Psoas muscle (tissue), 8 donors: ENCODE measurements around the gene ERVV-1. TPM values are rescaled to one million over a fixed set of nuclear protein-coding genes. Genes with fewer than 3 reads are reported as not detected.
"Not testable (repeated sequence)": the region's sequence is repeated elsewhere in the genome, so short reads cannot be mapped to it uniquely, and the experiment has no call there.

Experiments used
- ATAC-seq, 4 donors: fragments of 200-7000 bp; cut with Tn5 transposase; one replicate each; pipeline ENCODE4 v1.9.1; 2020; ENCODE audit warnings: moderate library complexity in 3 of 4, mild to moderate bottlenecking in 2 of 4
- DNase-seq, 2 donors: peaks; one replicate each; pipeline ENCODE4 v3.0.0-alpha.2; 2020
- H3K27ac ChIP-seq: fragments of 200-600 bp; one replicate; pipeline ENCODE4 v1.8.0; 2022
- H3K27me3 ChIP-seq, 3 donors: fragments of 200-600 bp in 1 of 3; one replicate each; pipeline versions ENCODE4 v1.6.1 to v1.8.0; 2013 to 2022; ENCODE audit warnings: low read length in 2 of 3, mild to moderate bottlenecking in 2 of 3, moderate library complexity in 1 of 3; ENCODE audit not compliant: insufficient read depth in 3 of 3
- H3K36me3 ChIP-seq, 2 donors: fragments of 200-600 bp in 1 of 2; one replicate each; pipeline versions ENCODE4 v1.6.1 to v1.8.0; 2013 to 2022; ENCODE audit warnings: low read depth in 1 of 2, mild to moderate bottlenecking in 1 of 2, moderate library complexity in 1 of 2; ENCODE audit not compliant: insufficient read depth in 1 of 2
- H3K4me1 ChIP-seq: fragments of 200-600 bp; one replicate; pipeline ENCODE4 v1.8.0; 2022
- H3K4me3 ChIP-seq: fragments of 200-600 bp; one replicate; pipeline ENCODE4 v1.8.0; 2022; ENCODE audit warnings: mild to moderate bottlenecking
- H3K9me3 ChIP-seq: fragments of 200-600 bp; one replicate; pipeline ENCODE4 v1.8.0; 2022
- CTCF ChIP-seq: fragments of 200-600 bp; IDR thresholded peaks from one replicate; pipeline ENCODE4 v1.8.0; 2022; ENCODE audit warnings: antibody characterized with exemption
- WGBS, 3 donors: extraction: QIAGEN DNeasy Blood & Tissue Kit; methylation state at CpG; one replicate each; pipeline versions ENCODE4 v1.1.6 to v1.1.7; 2013; 5-methylcytosine and 5-hydroxymethylcytosine counted together
- intact Hi-C, 2 donors: fragments of 100-400 bp; cut with DNase I; formaldehyde crosslinking; loops; one replicate each; pipeline versions ENCODE4 v1.11.0 to v1.14.2; 2022
- long read RNA-seq, 2 donors: library from polyadenylated mRNA; unstranded; transcript quantifications; one replicate each; pipeline ENCODE4 v2.0.0, GENCODE V29; 2021
- polyA plus RNA-seq, 3 donors: library from polyadenylated mRNA; stranded (reverse); fragments of 200-250 nt; gene quantifications; one replicate each; pipeline ENCODE4 v1.2.3, GENCODE V29; 2013
- total RNA-seq, 4 donors: library from RNA; stranded (reverse); fragmentation: NEBNext Ultra II Directional in 2 of 4; extraction: Animal tissue kit (Norgen Biotek cat#: 25700) in 2 of 4; gene quantifications; one replicate each; pipeline versions ENCODE4 v1.2.1 to v1.2.4, GENCODE V29; 2021 to 2023
- donor health status: healthy with polysubstance abuse.
- donor health status: DM: no; HTN: no; CAD: no; lungs with moderate emphysema.
- donor health status: Bipolar disorder and iron deficiency.
- donor health status: healthy.
- donor health status: DM: yes; HTN: yes; CAD: no.
- donor health status: DM: no; HTN: no; CAD: no.
- donor health status: DM: no; HTN: no; CAD: no.
- donor health status: DM: yes; HTN: yes; CAD: no.

Gene ERVV-1
- not detected for total RNA-seq
- under 1 TPM; 0.01 to 0.08 (median 0.03) TPM for polyA plus RNA-seq
- long read RNA-seq, donor 1, result 0 reads
- long read RNA-seq, donor 2, result 0 reads

GRCh38 chr19:53013621-53014020 lies at the start of gene ERVV-1:
ERVV-1 (plus strand) TSS chr19:53013921; CDS start chr19:53014091, 170 bp downstream.
- intact Hi-C loops, result loop anchor here in 1 of 2 donors (2.0 kb wide), 1 partner anchor 33 kb away; no protein-coding TSS in a partner anchor

GRCh38 chr19:52967772-52968171 lies 45.9 kb upstream of the ERVV-1 start:
- DNase-seq, result no peak
- TF ChIP-seq CTCF, result no peak
- intact Hi-C loops, result no loop called here
- Histone ChIP-seq H3K27ac (no peak overlapping the region), H3K4me3 (no peak overlapping the region), H3K36me3 (peaks cover 0 to 12% of the 10 kb centered on the region in 2 donors), H3K4me1 (peaks cover 4% of the 10 kb centered on the region), H3K27me3 (no peaks in the 10 kb centered on the region), H3K9me3 (peaks cover 21% of the 10 kb centered on the region)
- WGBS, 3 donors, result 92 to 98% (median 93%) methylated on average over 2 of the region's 2 CpGs
- no peak for ATAC-seq

More at GRCh38 chr19:53013621-53014020, at the start of gene ERVV-1:
- H3K36me3 ChIP-seq, result no peaks in the 10 kb centered on the region
- H3K4me3 ChIP-seq, result no peak within 1 kb of the TSS
- no peaks in the 10 kb centered on the region for H3K4me1 ChIP-seq
- TF ChIP-seq CTCF, result no peak
- H3K27ac ChIP-seq, result no peak within 1 kb of the TSS
- ATAC-seq (no peak), DNase-seq (no peak)
- no peaks in the 10 kb centered on the region for H3K27me3 ChIP-seq
- H3K9me3 ChIP-seq, result peaks cover 5% of the 10 kb centered on the region
- 87 to 90% (median 90%) methylated on average over 7 of the region's 7 CpGs for WGBS, 3 donors

GRCh38 chr19:52981329-52981728 lies 32.4 kb upstream of the ERVV-1 start:
- DNase-seq (no peak), ATAC-seq (no peak)
- H3K4me3 ChIP-seq, result no peak overlapping the region
- peaks cover 2 to 6% of the 10 kb centered on the region in 2 donors for H3K36me3 ChIP-seq
- 39 to 49% (median 44%) methylated on average over 4 of the region's 4 CpGs for WGBS, 3 donors
- no peaks in the 10 kb centered on the region for H3K4me1 ChIP-seq
- no peak for TF ChIP-seq CTCF
- H3K27ac ChIP-seq, result no peak overlapping the region
- no peaks in the 10 kb centered on the region for H3K9me3 ChIP-seq
- H3K27me3 ChIP-seq, result peaks cover 0 to 2% (median 0%) of the 10 kb centered on the region in 3 donors
- intact Hi-C loops, result no loop called here

- H3K9me3 ChIP-seq, H3K27ac ChIP-seq, intact Hi-C loops, DNase-seq, ATAC-seq, H3K36me3 ChIP-seq, H3K4me3 ChIP-seq, H3K27me3 ChIP-seq, H3K4me1 ChIP-seq: not testable (repeated sequence)
- 71 to 81% (median 72%) methylated on average over 3 of the region's 3 CpGs for WGBS, 3 donors
These were observed 30.6 kb upstream of the ERVV-1 start for GRCh38 chr19:52983167-52983566.

- Histone ChIP-seq H3K4me1 (no peaks in the 10 kb centered on the region), H3K9me3 (no peaks in the 10 kb centered on the region), H3K27me3 (peaks cover 0 to 1% (median 0%) of the 10 kb centered on the region in 3 donors), H3K36me3 (peaks cover 0 to 7% of the 10 kb centered on the region in 2 donors), H3K4me3 (no peak overlapping the region), H3K27ac (no peak overlapping the region)
- WGBS, 3 donors, result 64 to 69% (median 68%) methylated on average over 4 of the region's 4 CpGs
- intact Hi-C loops, result no loop called here
- TF ChIP-seq CTCF, result no peak
- DNase-seq (no peak), ATAC-seq (no peak)
These were observed 26.5 kb upstream of the ERVV-1 start for GRCh38 chr19:52987221-52987620.
